Stimulated activated CD8-positive, alpha-beta memory T cell treated with anti-CD3 and anti-CD28 coated beads, Interleukin-4, amount 100 ng/mL, for 48 hours (primary cell): ENCODE results near the gene LRMDA.

Source experiments
- DNase-seq: peaks from one replicate; pipeline ENCODE4 v3.0.0-alpha.2; 2020

Gene LRMDA

GRCh38 chr10:76201962-76202361, 770.5 kb downstream of the LRMDA start:
- no peak for DNase-seq

GRCh38 chr10:76202777-76203176, 771.4 kb downstream of the LRMDA start:
- DNase-seq = no peak

DNA sequence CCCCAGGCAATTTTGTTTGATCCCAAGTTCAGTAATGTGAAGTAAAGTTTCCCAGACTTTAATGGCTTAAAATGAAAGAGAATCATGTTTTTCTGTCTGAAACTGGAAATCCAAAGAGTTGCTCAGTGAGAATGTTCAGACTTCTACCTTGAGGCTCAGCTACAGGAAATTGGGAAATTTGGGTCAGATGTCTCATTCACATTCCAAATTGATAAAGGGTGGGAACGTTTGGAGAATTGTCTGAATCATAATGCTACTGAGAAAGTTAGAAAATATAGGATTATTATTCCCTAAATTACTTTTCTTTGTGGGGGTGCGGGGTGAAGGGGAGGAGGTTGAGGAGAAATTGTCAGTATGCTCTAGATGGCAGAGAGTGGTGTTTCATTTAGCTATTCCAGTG, 773.9 kb downstream of the LRMDA start:
- DNase-seq = no peak

DNA sequence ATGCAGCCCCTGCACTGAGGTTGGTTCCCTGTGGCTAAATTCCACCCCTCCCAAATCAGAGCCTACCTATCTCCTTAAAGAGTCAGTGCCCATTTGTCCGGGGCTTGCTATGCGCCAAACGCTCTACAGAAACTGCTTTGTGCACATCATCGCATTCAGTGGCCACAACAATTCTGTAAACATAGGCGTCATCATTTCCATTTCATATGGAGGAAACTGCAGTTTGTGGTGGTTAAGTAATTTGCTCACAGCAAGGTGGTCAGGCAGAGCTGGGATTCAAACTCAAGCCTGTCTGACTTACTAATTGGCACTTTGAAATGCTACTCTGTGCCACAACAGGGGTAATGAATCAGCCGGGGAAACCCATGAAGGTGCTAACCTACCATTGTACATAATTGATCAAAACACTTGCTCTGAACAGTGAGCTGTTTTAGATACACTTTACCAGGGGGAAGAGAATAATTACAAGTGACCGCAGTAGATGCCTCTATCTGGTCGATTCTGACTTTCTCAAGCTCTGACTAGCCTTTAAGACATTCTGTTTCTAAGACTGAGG, 775.5 kb downstream of the LRMDA start:
- no peak for DNase-seq

DNA sequence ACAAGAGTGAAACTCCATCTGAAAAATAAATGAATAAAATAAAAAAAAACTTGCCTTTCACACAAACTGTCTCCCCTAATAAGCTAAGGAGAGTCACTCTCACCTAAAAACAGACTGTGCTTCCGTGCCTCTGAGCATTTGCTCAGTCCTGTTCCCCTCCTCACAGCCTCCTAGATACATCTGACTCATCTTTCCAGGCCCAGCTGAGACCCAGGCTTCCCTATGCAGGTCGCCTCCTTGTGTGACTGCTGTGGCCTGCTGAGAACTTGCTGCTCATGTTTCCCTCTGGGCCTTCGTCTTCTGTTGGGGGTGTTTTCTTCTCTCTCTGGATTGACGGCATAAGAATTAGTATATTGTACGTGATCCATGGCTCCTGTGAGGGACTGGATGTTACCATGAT, 777.7 kb downstream of the LRMDA start:
- no peak for DNase-seq

DNA sequence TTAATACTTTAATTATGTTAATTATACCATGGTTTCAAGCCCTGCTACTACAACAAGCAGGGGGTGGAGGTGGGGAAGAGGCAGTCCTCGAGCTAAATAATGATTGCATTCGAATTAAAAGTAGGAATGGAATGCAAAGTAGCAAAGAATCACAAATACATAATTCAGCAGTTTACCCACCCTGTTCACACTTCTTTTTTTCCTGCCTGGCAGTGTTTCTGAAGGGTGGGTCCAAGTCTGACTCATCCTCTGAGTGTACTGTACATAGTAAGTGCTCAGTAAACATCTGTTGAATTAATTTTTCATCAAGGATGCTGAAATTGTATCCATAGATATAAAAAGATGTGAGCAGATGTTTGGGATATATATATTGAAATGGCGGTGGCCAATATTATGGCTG, 778.8 kb downstream of the LRMDA start:
- no peak for DNase-seq

DNA sequence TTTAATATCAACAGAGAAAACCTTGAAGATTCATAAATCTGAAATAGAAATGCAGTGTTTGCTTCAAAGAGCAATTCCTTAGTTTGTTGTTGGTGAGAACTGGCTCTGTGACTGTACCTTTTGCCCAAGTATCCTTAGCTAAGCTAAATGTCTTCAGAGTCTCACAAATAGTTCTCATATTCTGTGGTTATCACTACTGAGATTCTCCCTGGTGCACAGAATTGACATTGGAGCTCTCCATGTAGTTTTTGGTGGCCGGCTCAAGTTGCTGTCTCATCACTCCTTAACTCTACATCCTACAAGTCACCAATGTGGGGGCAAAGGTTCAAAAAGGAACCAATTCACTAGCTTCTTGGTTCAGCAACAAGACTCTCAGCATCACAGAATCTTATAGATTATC, 780.3 kb downstream of the LRMDA start:
- DNase-seq = no peak

GRCh38 chr10:76213876-76214275, 782.5 kb downstream of the LRMDA start:
- DNase-seq = no peak

DNA sequence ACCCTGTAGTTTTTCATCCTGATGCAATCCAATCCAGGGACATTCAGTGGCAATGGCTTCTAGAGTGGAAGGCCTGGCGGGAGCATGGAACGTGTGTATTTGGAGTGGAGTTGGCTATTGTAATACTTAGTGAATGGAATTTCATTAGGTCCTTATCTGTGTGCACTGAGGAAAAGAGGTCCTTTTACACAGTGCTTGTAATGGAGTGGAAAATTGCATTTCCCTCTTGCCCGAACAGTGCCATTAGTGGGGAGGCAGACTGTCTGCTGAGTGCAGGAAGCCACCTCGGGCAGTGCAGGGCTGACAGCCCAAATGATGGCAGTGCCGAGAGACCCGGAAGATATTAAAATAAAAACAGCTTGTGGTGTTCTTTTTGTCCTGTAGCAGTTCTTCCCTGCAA, 786.6 kb downstream of the LRMDA start:
- no peak for DNase-seq

DNA sequence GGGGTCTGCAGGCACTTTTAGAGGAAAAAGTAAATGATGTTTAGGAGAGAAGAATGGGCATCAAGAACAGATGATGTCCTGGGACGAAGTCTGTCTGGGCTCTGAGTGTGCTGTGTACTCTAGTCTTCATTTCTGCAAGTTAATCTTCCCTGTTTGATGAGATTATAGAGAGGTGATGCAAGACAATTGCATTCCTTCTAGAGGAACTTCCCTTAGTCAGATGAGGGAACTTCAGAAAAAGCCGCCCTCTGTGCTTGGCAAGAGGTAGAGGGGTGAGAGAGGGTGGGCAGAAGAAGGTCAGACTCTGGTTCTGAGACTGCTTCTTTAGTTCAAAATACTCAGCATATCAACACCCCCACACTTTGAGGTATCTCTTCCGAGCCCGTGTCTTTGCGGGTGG, 797.9 kb downstream of the LRMDA start:
- no peak for DNase-seq

GRCh38 chr10:76230921-76231285, 799.5 kb downstream of the LRMDA start:
- no peak for DNase-seq

- no peak for DNase-seq
Measured at GRCh38 chr10:76231286-76231934, 800.0 kb downstream of the LRMDA start.

- no peak for DNase-seq
Measured at GRCh38 chr10:76234499-76235226, 803.2 kb downstream of the LRMDA start.

- no peak for DNase-seq
Measured at GRCh38 chr10:76236356-76236755, 804.9 kb downstream of the LRMDA start.

DNA sequence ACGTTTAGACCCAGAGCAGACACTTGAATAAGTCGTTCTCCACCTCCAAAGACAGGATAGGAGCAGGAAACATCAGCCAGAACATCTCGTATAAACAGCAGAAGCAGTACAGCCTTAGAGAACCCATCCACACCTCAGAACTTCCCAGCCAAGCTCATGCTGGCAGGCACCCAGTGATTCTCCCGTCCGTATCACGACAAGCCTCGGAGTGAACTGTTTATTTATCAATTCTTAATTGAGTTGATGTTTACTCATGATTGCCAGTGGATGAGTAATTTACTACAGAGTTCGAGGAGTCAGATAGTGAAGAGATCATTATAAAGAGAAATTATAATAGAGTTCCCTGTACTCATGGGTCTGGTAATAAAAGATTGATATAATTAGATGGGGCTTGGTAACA, 811.5 kb downstream of the LRMDA start:
- no peak for DNase-seq

GRCh38 chr10:76244061-76244686, 812.8 kb downstream of the LRMDA start:
- DNase-seq = no peak

- no peak for DNase-seq
Measured at GRCh38 chr10:76245951-76246495, 814.6 kb downstream of the LRMDA start.

GRCh38 chr10:76248649-76249200, 817.3 kb downstream of the LRMDA start:
- DNase-seq = no peak

DNA sequence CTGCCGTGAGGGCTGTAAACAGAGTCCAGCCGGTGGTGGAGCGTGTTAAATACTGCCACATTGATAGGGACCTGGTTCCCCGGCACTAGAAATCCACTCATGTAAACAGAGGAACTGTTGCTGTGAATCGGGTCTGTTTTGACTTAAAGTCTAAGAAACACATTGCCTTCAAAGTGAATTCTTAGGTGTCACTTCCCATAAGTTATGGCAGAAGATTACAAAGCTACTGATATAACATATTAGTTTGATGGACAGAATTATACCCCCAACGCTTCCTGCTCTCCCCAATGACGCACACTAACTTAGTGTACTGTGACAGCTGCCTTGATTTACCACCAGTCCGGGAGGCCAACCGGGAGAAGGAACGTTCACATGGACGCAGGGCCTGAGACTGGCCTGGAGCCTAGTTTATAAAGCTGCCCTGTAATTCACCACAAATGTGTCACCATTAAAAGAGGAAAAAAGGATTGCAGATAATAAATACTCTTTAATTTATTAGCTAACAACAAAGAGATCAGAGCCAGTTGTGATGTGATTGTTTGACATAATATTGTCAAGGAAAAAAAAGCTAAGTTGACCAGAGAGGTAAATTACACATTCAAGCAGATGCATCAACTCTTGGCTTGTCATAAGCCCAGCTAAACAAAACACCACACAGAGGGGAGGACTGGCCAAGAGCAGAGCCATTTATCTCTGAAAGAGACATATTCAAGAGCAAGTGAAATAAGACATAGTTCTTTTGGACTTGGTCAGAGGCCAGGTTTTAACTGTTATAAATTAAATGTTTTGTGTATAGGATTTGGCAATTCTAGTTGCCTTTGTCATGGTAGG, 820.6 kb downstream of the LRMDA start:
- no peak for DNase-seq

GRCh38 chr10:76252733-76253132, 821.3 kb downstream of the LRMDA start:
- DNase-seq = no peak

DNA sequence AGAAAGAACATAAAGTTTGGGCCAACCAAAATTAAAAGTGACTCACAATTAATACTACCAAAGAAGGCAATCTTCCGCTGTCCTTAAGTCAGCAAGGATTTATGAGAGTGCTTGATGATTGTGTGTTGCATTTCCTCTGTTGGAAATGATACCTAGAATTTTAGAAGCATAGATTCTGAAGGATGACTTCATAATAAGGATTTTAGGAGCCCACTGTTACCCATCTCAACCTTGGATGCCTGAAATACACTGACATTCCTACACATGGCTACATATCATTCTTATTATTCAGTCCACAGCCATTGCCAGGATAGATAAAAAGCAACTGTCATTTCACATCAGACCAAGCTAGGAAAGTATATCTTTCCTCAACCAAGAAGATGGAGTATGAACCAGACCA, 823.8 kb downstream of the LRMDA start:
- DNase-seq = no peak

GRCh38 chr10:76257816-76258215, 826.4 kb downstream of the LRMDA start:
- DNase-seq = no peak
